Ascending aorta (tissue), 2 donors: ENCODE measurements around the gene SHROOM2. TPM values are rescaled to one million over a fixed set of nuclear protein-coding genes. Genes with fewer than 3 reads are reported as not detected.

Source experiments
- DNase-seq, 2 donors: peaks; one replicate each; pipeline ENCODE4 v3.0.0-alpha.2; 2019; ENCODE audit warnings: low spot score in 2 of 2
- H3K27ac ChIP-seq, 2 donors: fragments of 200-600 bp; sonication (generic); one replicate each; pipeline ENCODE4 v1.5.1; 2016 to 2017; ENCODE audit warnings: mild to moderate bottlenecking in 1 of 2
- H3K27me3 ChIP-seq: fragments of 200-600 bp; sonication (generic); one replicate; pipeline ENCODE4 v1.5.1; 2017
- H3K36me3 ChIP-seq, 2 donors: fragments of 200-600 bp; sonication (generic); one replicate each; pipeline ENCODE4 v1.5.1; 2016
- H3K4me1 ChIP-seq, 2 donors: fragments of 200-600 bp; sonication (generic); one replicate each; pipeline ENCODE4 v1.5.1; 2016 to 2017; ENCODE audit warnings: mild to moderate bottlenecking in 1 of 2
- H3K4me3 ChIP-seq, 2 donors: fragments of 200-600 bp; sonication (generic); one replicate each; pipeline ENCODE4 v1.5.1; 2016 to 2017; ENCODE audit warnings: mild to moderate bottlenecking in 1 of 2
- H3K9me3 ChIP-seq, 2 donors: fragments of 200-600 bp; sonication (generic); one replicate each; pipeline ENCODE4 v1.5.1; 2016
- CTCF ChIP-seq, 3 experiments: fragments of 200-600 bp in 2 of 3; fragments of 450-650 bp in 1 of 3; sonication (generic) in 2 of 3; IDR thresholded peaks; one replicate each; pipeline ENCODE4 v1.5.1; 2016 to 2019; ENCODE audit warnings: antibody characterized with exemption in 3 of 3, mild to moderate bottlenecking in 1 of 3, moderate library complexity in 1 of 3
- intact Hi-C: fragments of 100-400 bp; cut with DNase I; formaldehyde crosslinking; loops from one replicate; pipeline ENCODE4 v1.15.1; 2023
- total RNA-seq: library from RNA; depleted of rRNA; stranded (reverse); fragments of >200 nt; gene quantifications from one replicate; pipeline ENCODE4 v1.1.0, GENCODE V29; 2016

SHROOM2 gene
- 7.5 TPM for total RNA-seq

- Histone ChIP-seq H3K27me3 (no peaks in the 10 kb centered on the region), H3K9me3 (no peaks in the 10 kb centered on the region), H3K36me3 (no peaks in the 10 kb centered on the region), H3K4me3 (peak within 1 kb of the TSS; percentile 57 to 60), H3K27ac (no peak within 1 kb of the TSS), H3K4me1 (peaks cover 0 to 2% of the 10 kb centered on the region in 2 donors)
- no peak for TF ChIP-seq CTCF (IDR thresholded peaks at IDR 0.05)
- DNase-seq = no peak
- intact Hi-C loops = no loop called here
Measured at GRCh38 chrX:9785944-9786797, at the start of gene SHROOM2. Gene SHROOM2, plus strand, starts transcription at chrX:9786429. Its CDS starts 117 bp downstream, at chrX:9786546.

- Histone ChIP-seq H3K27me3 (no peaks in the 10 kb centered on the region), H3K4me3 (no peak overlapping the region), H3K4me1 (no peaks in the 10 kb centered on the region), H3K9me3 (peaks cover 0 to under 1% of the 10 kb centered on the region in 2 donors), H3K36me3 (no peaks in the 10 kb centered on the region), H3K27ac (no peak overlapping the region)
- TF ChIP-seq CTCF (IDR thresholded peaks at IDR 0.05) = no peak
- DNase-seq = no peak
- intact Hi-C loops = no loop called here
Measured at GRCh38 chrX:9737363-9737762, 48.9 kb upstream of the SHROOM2 start.

GRCh38 chrX:9738151-9738550, 48.1 kb upstream of the SHROOM2 start:
- Histone ChIP-seq H3K27ac (no peak overlapping the region), H3K4me3 (no peak overlapping the region), H3K36me3 (no peaks in the 10 kb centered on the region), H3K9me3 (no peaks in the 10 kb centered on the region), H3K4me1 (no peaks in the 10 kb centered on the region), H3K27me3 (no peaks in the 10 kb centered on the region)
- no peak for TF ChIP-seq CTCF (IDR thresholded peaks at IDR 0.05)
- no peak for DNase-seq
- intact Hi-C loops = no loop called here

- Histone ChIP-seq H3K4me1 (no peaks in the 10 kb centered on the region), H3K9me3 (no peaks in the 10 kb centered on the region), H3K4me3 (no peak overlapping the region), H3K27ac (no peak overlapping the region), H3K36me3 (no peaks in the 10 kb centered on the region), H3K27me3 (no peaks in the 10 kb centered on the region)
- TF ChIP-seq CTCF (IDR thresholded peaks at IDR 0.05) = no peak
- intact Hi-C loops = no loop called here
- no peak for DNase-seq
Measured at GRCh38 chrX:9739130-9739529, 47.1 kb upstream of the SHROOM2 start.

- no peak overlapping the region for H3K4me3 ChIP-seq
- H3K4me1 ChIP-seq = no peaks in the 10 kb centered on the region
- H3K27me3 ChIP-seq = no peaks in the 10 kb centered on the region
- H3K9me3 ChIP-seq = no peaks in the 10 kb centered on the region
- intact Hi-C loops = no loop called here
- no peaks in the 10 kb centered on the region for H3K36me3 ChIP-seq
- no peak overlapping the region for H3K27ac ChIP-seq
- no peak for TF ChIP-seq CTCF (IDR thresholded peaks at IDR 0.05)
- no peak for DNase-seq
Measured at GRCh38 chrX:9745417-9746115, 40.7 kb upstream of the SHROOM2 start.
